LNCAP (cell line): ENCODE data around the gene BMP8A.

Experiments used
- CTCF ChIP-seq: fragments of 450-650 bp; IDR thresholded peaks from 2 replicates; pipeline ENCODE4 v1.5.1; 2017; ENCODE audit warnings: mild to moderate bottlenecking

The BMP8A gene

GRCh38 chr1:39574646-39575045 lies 83.2 kb downstream of the BMP8A start:
- TF ChIP-seq CTCF, result no peak
